Keratinocyte (primary cell): Measurements from ENCODE around the gene PRPSAP1.

ENCODE experiments used
- EZH2 ChIP-seq: IDR thresholded peaks from one replicate; pipeline ENCODE4 v1.6.1; 2012; ENCODE audit warnings: inconsistent platforms, mild to moderate bottlenecking, low read length, moderate library complexity
- TF ChIP-seq, protein P1 (sequence below), 3 experiments: IDR thresholded peaks in 1 of 3; conservative IDR thresholded peaks in 1 of 3; optimal IDR thresholded peaks in 1 of 3; 2 replicates in 2 of 3; 3 replicates in 1 of 3; pipeline versions ENCODE3 to v1.5.1; 2011; ENCODE audit warnings: low read length in 3 of 3, mild to moderate bottlenecking in 3 of 3, moderate library complexity in 2 of 3, control low read depth in 1 of 3, inconsistent platforms in 1 of 3; ENCODE audit not compliant: insufficient read depth in 2 of 3; ENCODE audit errors: extremely low read depth in 1 of 3

DNA sequence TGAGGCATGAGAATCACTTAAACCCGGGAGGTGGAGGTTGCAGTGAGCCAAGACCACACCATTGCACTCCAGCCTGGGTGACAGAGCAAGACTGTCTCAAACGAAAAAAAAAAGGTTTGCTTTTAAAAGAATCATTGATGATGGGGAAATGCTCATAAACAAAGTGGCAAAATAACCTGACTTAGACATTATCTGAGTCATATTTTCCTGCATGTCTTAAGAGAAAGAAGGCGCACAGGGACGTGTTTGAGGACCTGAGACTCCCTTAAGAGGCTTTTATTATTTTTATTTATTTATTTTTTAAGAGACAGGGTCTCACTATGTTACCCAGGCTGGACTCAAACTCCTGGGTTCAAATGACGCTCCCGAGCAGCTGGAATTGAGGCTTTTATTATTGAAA lies 5.7 kb upstream of the PRPSAP1 start:
- TF ChIP-seq, protein P1, sequence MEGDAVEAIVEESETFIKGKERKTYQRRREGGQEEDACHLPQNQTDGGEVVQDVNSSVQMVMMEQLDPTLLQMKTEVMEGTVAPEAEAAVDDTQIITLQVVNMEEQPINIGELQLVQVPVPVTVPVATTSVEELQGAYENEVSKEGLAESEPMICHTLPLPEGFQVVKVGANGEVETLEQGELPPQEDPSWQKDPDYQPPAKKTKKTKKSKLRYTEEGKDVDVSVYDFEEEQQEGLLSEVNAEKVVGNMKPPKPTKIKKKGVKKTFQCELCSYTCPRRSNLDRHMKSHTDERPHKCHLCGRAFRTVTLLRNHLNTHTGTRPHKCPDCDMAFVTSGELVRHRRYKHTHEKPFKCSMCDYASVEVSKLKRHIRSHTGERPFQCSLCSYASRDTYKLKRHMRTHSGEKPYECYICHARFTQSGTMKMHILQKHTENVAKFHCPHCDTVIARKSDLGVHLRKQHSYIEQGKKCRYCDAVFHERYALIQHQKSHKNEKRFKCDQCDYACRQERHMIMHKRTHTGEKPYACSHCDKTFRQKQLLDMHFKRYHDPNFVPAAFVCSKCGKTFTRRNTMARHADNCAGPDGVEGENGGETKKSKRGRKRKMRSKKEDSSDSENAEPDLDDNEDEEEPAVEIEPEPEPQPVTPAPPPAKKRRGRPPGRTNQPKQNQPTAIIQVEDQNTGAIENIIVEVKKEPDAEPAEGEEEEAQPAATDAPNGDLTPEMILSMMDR (optimal IDR thresholded peaks at IDR 0.05 in 1 of 3, IDR thresholded peaks at IDR 0.05 in 1 of 3, conservative IDR thresholded peaks at IDR 0.05 in 1 of 3; ENCODE audit: extremely low read depth in 1 of 3, insufficient read depth in 2 of 3, low read length in 3 of 3), result no peak
- no peak for TF ChIP-seq EZH2
